GM12878 (cell line): ENCODE measurements around the gene FASN. TPM values are rescaled to one million over a fixed set of nuclear protein-coding genes. Genes with fewer than 3 reads are reported as not detected.
A peak's percentile ranks its signal among the peaks of the same experiment; 100 is the strongest.

Source experiments
- ATAC-seq: fragments of 200-7000 bp; cut with Tn5 transposase; 3 replicates; pipeline ENCODE4 v1.9.1; 2020; ENCODE audit warnings: mild to moderate bottlenecking, moderate library complexity
- BruUV-seq: library from RNA; stranded (reverse); fragments of 400-500 nt; replicated peaks from 2 replicates; lab custom pipeline; 2021; lab: Mats Ljungman, UMichigan
- CTCF ChIA-PET: fragments of 300-600 bp; sonication (Branson Sonifier 250); formaldehyde crosslinking; extraction: SDS; loops from one replicate; lab custom pipeline; 2021; ENCODE audit warnings: inconsistent platforms; lab: Yijun Ruan, JAX
- POLR2A ChIA-PET: fragments of 350-600 bp; formaldehyde crosslinking; extraction: SDS; loops from one replicate; lab custom pipeline; 2021; ENCODE audit warnings: inconsistent platforms; lab: Charles Lee
- RAD21 ChIA-PET: fragments of 300-600 bp; sonication (Branson Sonifier 250); formaldehyde crosslinking; loops from one replicate; lab custom pipeline; 2023; ENCODE audit warnings: antibody characterized with exemption; ENCODE audit not compliant: unreplicated experiment; lab: Charles Lee
- SMC1A ChIA-PET: fragments of 300-600 bp; sonication (Branson Sonifier 250); formaldehyde crosslinking; loops from one replicate; lab custom pipeline; 2023; ENCODE audit not compliant: unreplicated experiment, uncharacterized antibody; lab: Charles Lee
- DNase-seq: peaks from one replicate; pipeline ENCODE4 v3.0.0-alpha.2; 2011; ENCODE audit warnings: low read depth, low spot score
- FAIRE-seq: peaks from 3 replicates; lab custom pipeline; 2011; peaks lifted over from hg19 to GRCh38; lab: Jason Lieb, UNC
- H2AFZ ChIP-seq: 2 replicates; pipeline ENCODE4 v1.6.0; 2011; ENCODE audit warnings: low read depth, low read length, control low read depth; ENCODE audit not compliant: control insufficient read depth
- H3K27ac ChIP-seq: 2 replicates; pipeline ENCODE4 v1.5.1; 2011; ENCODE audit warnings: control low read depth; ENCODE audit not compliant: control insufficient read depth, insufficient read depth
- H3K27me3 ChIP-seq, 2 experiments: replicated peaks in 1 of 2; 2 replicates each; pipeline versions ENCODE4 v1.6.0 to v1.6.1; 2011; ENCODE audit warnings: low read length in 1 of 2; ENCODE audit not compliant: control insufficient read depth in 2 of 2, insufficient read depth in 2 of 2
- H3K36me3 ChIP-seq, 2 experiments: 2 replicates each; pipeline ENCODE4 v1.5.1; 2011; ENCODE audit warnings: low read length in 1 of 2; ENCODE audit not compliant: control insufficient read depth in 2 of 2, insufficient read depth in 2 of 2
- H3K4me1 ChIP-seq: 2 replicates; pipeline ENCODE4 v1.6.1; 2011; ENCODE audit warnings: mild to moderate bottlenecking, low read length, moderate library complexity, mixed read lengths; ENCODE audit not compliant: control insufficient read depth, insufficient read depth
- H3K4me2 ChIP-seq: 2 replicates; pipeline ENCODE4 v1.6.0; 2011; ENCODE audit warnings: control low read depth; ENCODE audit not compliant: control insufficient read depth, insufficient read depth
- H3K4me3 ChIP-seq: fragments of 200-600 bp; sonication (generic); 2 replicates; pipeline ENCODE4 v1.5.1; 2016
- H3K79me2 ChIP-seq: 2 replicates; pipeline ENCODE4 v1.6.0; 2011; ENCODE audit warnings: low read length; ENCODE audit not compliant: control insufficient read depth, insufficient read depth
- H3K9ac ChIP-seq: 2 replicates; pipeline ENCODE4 v1.8.0; 2011; ENCODE audit warnings: low read length, control low read depth, mixed read lengths; ENCODE audit not compliant: control insufficient read depth, insufficient read depth
- H3K9me3 ChIP-seq: replicated peaks from 3 replicates; pipeline ENCODE4 v1.5.1; 2011; ENCODE audit warnings: mild to moderate bottlenecking, low read length; ENCODE audit not compliant: control insufficient read depth, insufficient read depth
- H4K20me1 ChIP-seq: 2 replicates; pipeline ENCODE4 v1.6.0; 2011; ENCODE audit not compliant: control insufficient read depth, insufficient read depth
- ATF7 ChIP-seq: fragments of 450-650 bp; IDR thresholded peaks from 2 replicates; pipeline ENCODE4 v1.6.1; 2016; ENCODE audit warnings: low read depth, mild to moderate bottlenecking
- CHD2 ChIP-seq: IDR thresholded peaks from 2 replicates; pipeline ENCODE4 v1.6.1; 2011; ENCODE audit warnings: low read depth, low read length, improper control_type of control experiment, borderline replicate concordance
- CREB1 ChIP-seq: IDR thresholded peaks from 2 replicates; pipeline ENCODE4 v1.6.1; 2012; ENCODE audit warnings: low read depth, mild to moderate bottlenecking, inconsistent platforms
- EP300 ChIP-seq, 2 experiments: fragments of 150-350 bp in 1 of 2; IDR thresholded peaks; 2 replicates each; pipeline ENCODE4 v1.6.1; 2011 to 2012; ENCODE audit warnings: low read depth in 2 of 2, low read length in 2 of 2, borderline replicate concordance in 1 of 2, improper control_type of control experiment in 1 of 2, inconsistent platforms in 1 of 2; ENCODE audit not compliant: control insufficient read depth in 1 of 2
- FOXK2 ChIP-seq: fragments of 450-650 bp; IDR thresholded peaks from 2 replicates; pipeline ENCODE4 v1.6.1; 2017; ENCODE audit warnings: mild to moderate bottlenecking, moderate library complexity
- HDAC6 ChIP-seq: fragments of 200-600 bp; sonication (generic); IDR thresholded peaks from one replicate; pipeline ENCODE4 v1.8.0; 2017; ENCODE audit warnings: antibody characterized with exemption; ENCODE audit not compliant: unreplicated experiment
- JUNB ChIP-seq: IDR thresholded peaks from 2 replicates; pipeline ENCODE4 v1.6.1; 2016; ENCODE audit warnings: antibody characterized with exemption, mild to moderate bottlenecking
- KAT2A ChIP-seq: conservative IDR thresholded peaks from 2 replicates; pipeline ENCODE4 v1.6.1; 2011; ENCODE audit warnings: low read depth, low read length; ENCODE audit not compliant: control insufficient read depth
- KDM1A ChIP-seq: fragments of 200-600 bp; sonication (generic); IDR thresholded peaks from 2 replicates; pipeline ENCODE4 v1.6.1; 2016; ENCODE audit warnings: borderline replicate concordance
- MXI1 ChIP-seq: fragments of 150-350 bp; IDR thresholded peaks from 2 replicates; pipeline ENCODE4 v1.6.1; 2011; ENCODE audit warnings: low read depth, mild to moderate bottlenecking, inconsistent platforms, low read length, improper control_type of control experiment
- RB1 ChIP-seq: fragments of 450-650 bp; formaldehyde crosslinking; IDR thresholded peaks from 2 replicates; pipeline ENCODE4 v1.6.1; 2017; ENCODE audit warnings: mild to moderate bottlenecking, borderline replicate concordance
- SREBF2 ChIP-seq: IDR thresholded peaks from 2 replicates; pipeline ENCODE4 v1.6.1; 2012; ENCODE audit warnings: mild to moderate bottlenecking, low read length
- SRF ChIP-seq, 2 experiments: IDR thresholded peaks; 2 replicates each; pipeline ENCODE4 v1.6.1; 2011; ENCODE audit warnings: low read depth in 2 of 2, low read length in 2 of 2, mild to moderate bottlenecking in 1 of 2, moderate library complexity in 1 of 2
- TCF3 ChIP-seq: IDR thresholded peaks from 2 replicates; pipeline ENCODE4 v1.6.1; 2012; ENCODE audit warnings: low read depth, mild to moderate bottlenecking, low read length, borderline replicate concordance; ENCODE audit not compliant: insufficient read depth
- YY1 ChIP-seq: IDR thresholded peaks from 2 replicates; pipeline ENCODE4 v1.6.1; 2011; ENCODE audit warnings: low read depth, mild to moderate bottlenecking, low read length
- ZNF274 ChIP-seq: IDR thresholded peaks from one replicate; pipeline ENCODE4 v1.8.0; 2011; ENCODE audit not compliant: insufficient read length, insufficient read depth
- WGBS: methylation state at CpG from one replicate; pipeline ENCODE4 v1.1.6; 2016; ENCODE audit warnings: low lambda C conversion rate; ENCODE audit not compliant: insufficient replicate concordance, insufficient coverage; ENCODE audit errors: missing lambda C conversion rate; 5-methylcytosine and 5-hydroxymethylcytosine counted together
- in situ Hi-C: fragments of 300-500 bp; cut with MboI; formaldehyde crosslinking; loops from 9 replicates; pipeline ENCODE4 v1.14.3; 2018; ENCODE audit warnings: mixed read lengths
- intact Hi-C: fragments of 100-400 bp; cut with micrococcal nuclease; formaldehyde crosslinking; loops from one replicate; pipeline ENCODE4 v1.14.2; 2022; ENCODE audit not compliant: unreplicated experiment
- polyA plus RNA-seq, 11 experiments: library from polyadenylated mRNA; depleted of rRNA in 4 of 11; unstranded in 6 of 11; stranded (reverse) in 5 of 11; fragments of >200 nt; fragmentation: Nextera tagmentation in 4 of 11; fragmentation: Illumina TruSeq in 1 of 11; extraction: Ambion mirVana in 4 of 11; extraction: Trizol in 1 of 11; gene quantifications; 1 replicate in 1 of 11; 2 replicates in 10 of 11; pipeline versions ENCODE4 v1.2.1 to v1.2.3, GENCODE V29; 2011 to 2016; ENCODE audit warnings: inconsistent platforms in 2 of 11, missing spikeins in 2 of 11, low read depth in 1 of 11
- total RNA-seq, 4 experiments: library from RNA; depleted of rRNA in 3 of 4; stranded (reverse); fragments of >200 nt in 3 of 4; fragmentation: Illumina TruSeq in 1 of 4; extraction: Trizol in 1 of 4; gene quantifications; 2 replicates each; pipeline versions ENCODE4 v1.2.1 to v1.2.3, GENCODE V29; 2013 to 2021
- TF ChIP-seq, protein P1 (sequence below): fragments of 450-650 bp; IDR thresholded peaks from 2 replicates; pipeline ENCODE4 v1.6.1; 2017; ENCODE audit warnings: antibody characterized with exemption, mild to moderate bottlenecking, moderate library complexity
- TF ChIP-seq, protein P2 (sequence below): fragments of 450-650 bp; IDR thresholded peaks from 2 replicates; pipeline ENCODE4 v1.6.1; 2017; ENCODE audit warnings: mild to moderate bottlenecking

The FASN gene
- total and polyA plus RNA-seq, 10 of the 15 experiments (the other 5 are each of a cell fraction or from before 2014, with no cell fraction given): 0.19 to 333 (median 30.4) TPM

GRCh38 chr17:82065638-82066303 is 32.3 kb downstream of the FASN start, which contains the start of gene DUS1L:
TSS of gene DUS1L (minus strand) at chr17:82065804. CDS start at chr17:82065059, 745 bp downstream.
- intact Hi-C loops (no loop called here), in situ Hi-C loops (no loop called here)
- H3K27me3 ChIP-seq: no peaks in the 10 kb centered on the region
- TSS peak; percentile 93 for BruUV-seq
- H3K4me1 ChIP-seq: peaks cover 8% of the 10 kb centered on the region
- peak within 1 kb of the TSS; percentile 85 for H2AFZ ChIP-seq
- peak within 1 kb of the TSS; percentile 90 for H3K4me3 ChIP-seq
- H3K36me3 ChIP-seq: peaks cover 3 to 4% of the 10 kb centered on the region in 2 experiments; a peak in 3 of 4 replicates
- H3K9me3 ChIP-seq: no peaks in the 10 kb centered on the region
- H3K9ac ChIP-seq: peak within 1 kb of the TSS; percentile 90
- SMC1A ChIA-PET: interaction anchor here (2.2 kb wide), 1 partner anchor 28 kb away, joined by 5 read pairs; the partner anchor contains the start of gene DCXR
- POLR2A ChIA-PET: interaction anchor here (0.6 to 1.5 kb wide), 5 partner anchors 10 to 66 kb away, joined by 3 to 8 read pairs (median 4); partner anchors contain the start of genes DCXR and FASN
- DNase-seq: no peak
- H4K20me1 ChIP-seq: no peaks in the 10 kb centered on the region
- peak within 1 kb of the TSS; percentile 82 for H3K4me2 ChIP-seq
- RAD21 ChIA-PET: no interaction called here
- peak within 1 kb of the TSS; percentile 65 for H3K27ac ChIP-seq
- peaks cover 20% of the 10 kb centered on the region for H3K79me2 ChIP-seq
- CTCF ChIA-PET: interaction anchor here (1.0 kb wide), 2 partner anchors 28 to 31 kb away, joined by 3 to 5 read pairs; partner anchors contain the start of gene DCXR
- 11% methylated on average over 69 of the region's 88 CpGs for WGBS
- ATAC-seq: peak; percentile 75
- peak; percentile 56 for FAIRE-seq
- TF ChIP-seq KAT2A: no peak
- TF ChIP-seq FOXK2: no peak
- peak; percentile 90; the same call in 1 of the 2 replicates for TF ChIP-seq RB1
- TF ChIP-seq, protein P1, sequence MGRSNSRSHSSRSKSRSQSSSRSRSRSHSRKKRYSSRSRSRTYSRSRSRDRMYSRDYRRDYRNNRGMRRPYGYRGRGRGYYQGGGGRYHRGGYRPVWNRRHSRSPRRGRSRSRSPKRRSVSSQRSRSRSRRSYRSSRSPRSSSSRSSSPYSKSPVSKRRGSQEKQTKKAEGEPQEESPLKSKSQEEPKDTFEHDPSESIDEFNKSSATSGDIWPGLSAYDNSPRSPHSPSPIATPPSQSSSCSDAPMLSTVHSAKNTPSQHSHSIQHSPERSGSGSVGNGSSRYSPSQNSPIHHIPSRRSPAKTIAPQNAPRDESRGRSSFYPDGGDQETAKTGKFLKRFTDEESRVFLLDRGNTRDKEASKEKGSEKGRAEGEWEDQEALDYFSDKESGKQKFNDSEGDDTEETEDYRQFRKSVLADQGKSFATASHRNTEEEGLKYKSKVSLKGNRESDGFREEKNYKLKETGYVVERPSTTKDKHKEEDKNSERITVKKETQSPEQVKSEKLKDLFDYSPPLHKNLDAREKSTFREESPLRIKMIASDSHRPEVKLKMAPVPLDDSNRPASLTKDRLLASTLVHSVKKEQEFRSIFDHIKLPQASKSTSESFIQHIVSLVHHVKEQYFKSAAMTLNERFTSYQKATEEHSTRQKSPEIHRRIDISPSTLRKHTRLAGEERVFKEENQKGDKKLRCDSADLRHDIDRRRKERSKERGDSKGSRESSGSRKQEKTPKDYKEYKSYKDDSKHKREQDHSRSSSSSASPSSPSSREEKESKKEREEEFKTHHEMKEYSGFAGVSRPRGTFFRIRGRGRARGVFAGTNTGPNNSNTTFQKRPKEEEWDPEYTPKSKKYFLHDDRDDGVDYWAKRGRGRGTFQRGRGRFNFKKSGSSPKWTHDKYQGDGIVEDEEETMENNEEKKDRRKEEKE: no peak
- peak; percentile 15; the same call in 1 of the 2 replicates for TF ChIP-seq CHD2
- TF ChIP-seq EP300 (IDR thresholded peaks at IDR 0.05; ENCODE audit: borderline replicate concordance in 1 of 2, control insufficient read depth in 1 of 2, low read depth in 2 of 2, low read length in 2 of 2): no peak
- TF ChIP-seq MXI1: peak; percentile 82
- peak; percentile 65 for TF ChIP-seq CREB1
- TF ChIP-seq SREBF2: peak; percentile 38; the same call in 1 of the 2 replicates
- TF ChIP-seq SRF (IDR thresholded peaks at IDR 0.05; ENCODE audit: low read depth in 2 of 2, low read length in 2 of 2): peak; percentile 75 to 94
- TF ChIP-seq TCF3: 0 out of 2 replicates have a peak, but pooled peaks have one; percentile 57
- TF ChIP-seq, protein P2, sequence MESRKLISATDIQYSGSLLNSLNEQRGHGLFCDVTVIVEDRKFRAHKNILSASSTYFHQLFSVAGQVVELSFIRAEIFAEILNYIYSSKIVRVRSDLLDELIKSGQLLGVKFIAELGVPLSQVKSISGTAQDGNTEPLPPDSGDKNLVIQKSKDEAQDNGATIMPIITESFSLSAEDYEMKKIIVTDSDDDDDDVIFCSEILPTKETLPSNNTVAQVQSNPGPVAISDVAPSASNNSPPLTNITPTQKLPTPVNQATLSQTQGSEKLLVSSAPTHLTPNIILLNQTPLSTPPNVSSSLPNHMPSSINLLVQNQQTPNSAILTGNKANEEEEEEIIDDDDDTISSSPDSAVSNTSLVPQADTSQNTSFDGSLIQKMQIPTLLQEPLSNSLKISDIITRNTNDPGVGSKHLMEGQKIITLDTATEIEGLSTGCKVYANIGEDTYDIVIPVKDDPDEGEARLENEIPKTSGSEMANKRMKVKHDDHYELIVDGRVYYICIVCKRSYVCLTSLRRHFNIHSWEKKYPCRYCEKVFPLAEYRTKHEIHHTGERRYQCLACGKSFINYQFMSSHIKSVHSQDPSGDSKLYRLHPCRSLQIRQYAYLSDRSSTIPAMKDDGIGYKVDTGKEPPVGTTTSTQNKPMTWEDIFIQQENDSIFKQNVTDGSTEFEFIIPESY: peak; percentile 47; the same call in 1 of the 2 replicates
- peak; percentile 91 for TF ChIP-seq YY1
- TF ChIP-seq HDAC6: no peak
- no peak for TF ChIP-seq JUNB
- no peak for TF ChIP-seq KDM1A
- TF ChIP-seq ZNF274: no peak
- no peak for TF ChIP-seq ATF7
